CD14-positive monocyte (primary cell): ENCODE measurements around the gene ANTXR2. TPM values are rescaled to one million over a fixed set of nuclear protein-coding genes. Genes with fewer than 3 reads are reported as not detected.

Experiments
- DNase-seq, 3 donors: peaks; one replicate each; pipeline ENCODE4 v3.0.0-alpha.2; 2011 to 2022
- H2AFZ ChIP-seq: 2 replicates; pipeline ENCODE4 v1.6.0; 2012; ENCODE audit warnings: mild to moderate bottlenecking, low read depth, low read length, inconsistent platforms; ENCODE audit not compliant: insufficient read depth, poor library complexity, severe bottlenecking
- H3K27ac ChIP-seq, 2 donors: 1 replicate in 1 of 2; 2 replicates in 1 of 2; pipeline ENCODE4 v1.5.1; 2012 to 2013; ENCODE audit warnings: low read length in 2 of 2, control low read depth in 1 of 2, inconsistent platforms in 1 of 2, low read depth in 1 of 2, mild to moderate bottlenecking in 1 of 2
- H3K27me3 ChIP-seq, 2 donors: one replicate each; pipeline versions ENCODE4 v1.6.0 to v1.6.1; 2011 to 2013; ENCODE audit warnings: low read length in 2 of 2; ENCODE audit not compliant: control insufficient read depth in 2 of 2, insufficient read depth in 2 of 2
- H3K36me3 ChIP-seq, 2 donors: replicated peaks in 1 of 2; 1 replicate in 1 of 2; 2 replicates in 1 of 2; pipeline versions ENCODE4 v1.5.1 to v1.6.1; 2012 to 2013; ENCODE audit warnings: low read length in 2 of 2, control low read depth in 1 of 2, inconsistent platforms in 1 of 2, mild to moderate bottlenecking in 1 of 2; ENCODE audit not compliant: insufficient read depth in 2 of 2, control insufficient read depth in 1 of 2
- H3K4me1 ChIP-seq, 2 donors: 1 replicate in 1 of 2; 2 replicates in 1 of 2; pipeline versions ENCODE4 v1.5.1 to v1.6.1; 2012 to 2013; ENCODE audit warnings: low read length in 2 of 2, control low read depth in 1 of 2, inconsistent platforms in 1 of 2, mild to moderate bottlenecking in 1 of 2, moderate library complexity in 1 of 2; ENCODE audit not compliant: insufficient read depth in 2 of 2, control insufficient read depth in 1 of 2
- H3K4me2 ChIP-seq: replicated peaks from 2 replicates; pipeline ENCODE3; 2012; ENCODE audit warnings: low read length, moderate library complexity, mild to moderate bottlenecking; ENCODE audit not compliant: poor library complexity, severe bottlenecking; ENCODE audit errors: extremely low read depth
- H3K4me3 ChIP-seq, 3 experiments: fragments of 200-600 bp in 1 of 3; sonication (generic) in 1 of 3; replicated peaks in 1 of 3; 1 replicate in 2 of 3; 2 replicates in 1 of 3; pipeline ENCODE4 v1.5.1; 2011 to 2013; ENCODE audit warnings: low read length in 3 of 3, mild to moderate bottlenecking in 3 of 3, control low read depth in 2 of 3, low read depth in 2 of 3, inconsistent platforms in 1 of 3, moderate library complexity in 1 of 3
- H3K79me2 ChIP-seq: 2 replicates; pipeline ENCODE4 v1.6.0; 2012; ENCODE audit warnings: mild to moderate bottlenecking, control low read depth, inconsistent platforms, low read length, moderate library complexity; ENCODE audit not compliant: insufficient read depth
- H3K9ac ChIP-seq: 2 replicates; pipeline ENCODE4 v1.6.0; 2017; ENCODE audit warnings: low read length, mild to moderate bottlenecking; ENCODE audit not compliant: insufficient read depth, poor library complexity, severe bottlenecking
- H3K9me3 ChIP-seq, 2 donors: replicated peaks in 1 of 2; 1 replicate in 1 of 2; 2 replicates in 1 of 2; pipeline versions ENCODE4 v1.5.1 to v1.6.1; 2012 to 2013; ENCODE audit warnings: low read length in 2 of 2, control low read depth in 1 of 2; ENCODE audit not compliant: control insufficient read depth in 1 of 2, insufficient read depth in 1 of 2
- H4K20me1 ChIP-seq: 2 replicates; pipeline ENCODE4 v1.6.0; 2012; ENCODE audit warnings: mild to moderate bottlenecking, low read length, control low read depth, moderate library complexity; ENCODE audit not compliant: insufficient read depth
- H3K27ac Mint-ChIP-seq, 7 donors: one replicate each; pipeline ENCODE4 v1.8.0; 2020; ENCODE audit warnings: mild to moderate bottlenecking in 7 of 7, mixed read lengths in 7 of 7, moderate library complexity in 6 of 7, inconsistent platforms in 2 of 7
- H3K27me3 Mint-ChIP-seq, 3 donors: one replicate each; pipeline ENCODE4 v1.8.0; 2021 to 2022; ENCODE audit warnings: low read depth in 3 of 3, mild to moderate bottlenecking in 3 of 3, mixed read lengths in 3 of 3, moderate library complexity in 3 of 3, inconsistent platforms in 1 of 3
- H3K36me3 Mint-ChIP-seq, 2 donors: one replicate each; pipeline ENCODE4 v1.8.0; 2020; ENCODE audit warnings: mixed read lengths in 2 of 2, inconsistent platforms in 1 of 2, mild to moderate bottlenecking in 1 of 2
- H3K4me1 Mint-ChIP-seq: one replicate; pipeline ENCODE4 v1.8.0; 2020; ENCODE audit warnings: mild to moderate bottlenecking, mixed read lengths
- H3K4me3 Mint-ChIP-seq, 2 donors: one replicate each; pipeline ENCODE4 v1.8.0; 2020; ENCODE audit warnings: mild to moderate bottlenecking in 2 of 2, mixed read lengths in 2 of 2, moderate library complexity in 1 of 2
- H3K9me3 Mint-ChIP-seq, 7 donors: one replicate each; pipeline ENCODE4 v1.8.0; 2020 to 2022; ENCODE audit warnings: mixed read lengths in 7 of 7, mild to moderate bottlenecking in 6 of 7, moderate library complexity in 6 of 7, inconsistent platforms in 2 of 7
- WGBS: methylation state at CpG from one replicate; pipeline ENCODE4 v1.1.5; 2013; ENCODE audit warnings: missing lambda C conversion rate; ENCODE audit not compliant: insufficient coverage; 5-methylcytosine and 5-hydroxymethylcytosine counted together
- intact Hi-C, 2 donors: fragments of 100-400 bp; cut with micrococcal nuclease; formaldehyde crosslinking; loops; one replicate each; pipeline versions ENCODE4 v1.15.0 to v1.15.1; 2023
- polyA plus RNA-seq, 3 donors: library from polyadenylated mRNA; depleted of rRNA in 1 of 3; unstranded in 2 of 3; stranded (reverse) in 1 of 3; fragments of 300-500 nt in 2 of 3; fragments of >200 nt in 1 of 3; fragmentation: Illumina TruSeq in 2 of 3; gene quantifications; 1 replicate in 2 of 3; 2 replicates in 1 of 3; pipeline ENCODE4 v1.2.3, GENCODE V29; 2012 to 2021
- TF ChIP-seq, protein P1 (sequence below): fragments of 200-600 bp; IDR thresholded peaks from one replicate; pipeline ENCODE4 v1.8.0; 2022; ENCODE audit warnings: antibody characterized with exemption, mild to moderate bottlenecking

Gene ANTXR2
- polyA plus RNA-seq, 3 donors, result 15.4 to 69.6 (median 59.2) TPM

DNA sequence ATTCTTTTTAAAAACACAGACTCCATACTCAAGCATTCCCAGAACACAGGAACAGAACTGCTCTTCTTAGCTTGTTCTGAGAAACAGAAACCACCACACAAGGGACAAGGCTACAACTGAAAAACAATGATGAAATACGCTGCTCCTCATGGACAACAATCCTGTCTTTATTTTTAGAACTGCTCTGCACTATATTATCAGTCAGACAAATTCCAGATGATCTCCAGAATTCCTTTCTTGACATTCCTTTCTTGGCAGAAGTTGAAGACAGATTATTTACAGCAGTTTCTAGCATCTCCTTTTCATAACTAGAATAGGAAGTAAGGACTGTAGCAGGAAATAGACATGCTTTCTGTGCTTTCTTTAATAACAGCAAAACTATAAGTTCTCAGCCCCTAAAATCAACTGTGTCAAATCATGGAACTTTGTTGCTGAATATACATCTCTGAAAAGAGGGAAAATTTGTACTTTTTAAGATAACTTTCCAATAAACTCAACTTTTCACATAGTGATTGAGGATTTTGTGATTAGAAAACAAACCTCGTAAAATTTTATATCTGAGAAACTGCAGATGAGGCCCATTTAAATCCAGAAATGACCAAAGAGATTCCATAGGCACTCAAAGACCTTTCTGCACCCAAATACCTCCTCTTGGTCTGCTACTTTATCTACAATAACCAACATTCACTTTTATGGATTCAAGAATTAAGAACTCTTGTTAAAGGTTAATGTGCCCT lies 35.9 kb downstream of the ANTXR2 start:
- peak overlapping the region in 6 of 7 donors; percentile 45 to 85 (median 62) for H3K27ac Mint-ChIP-seq

DNA sequence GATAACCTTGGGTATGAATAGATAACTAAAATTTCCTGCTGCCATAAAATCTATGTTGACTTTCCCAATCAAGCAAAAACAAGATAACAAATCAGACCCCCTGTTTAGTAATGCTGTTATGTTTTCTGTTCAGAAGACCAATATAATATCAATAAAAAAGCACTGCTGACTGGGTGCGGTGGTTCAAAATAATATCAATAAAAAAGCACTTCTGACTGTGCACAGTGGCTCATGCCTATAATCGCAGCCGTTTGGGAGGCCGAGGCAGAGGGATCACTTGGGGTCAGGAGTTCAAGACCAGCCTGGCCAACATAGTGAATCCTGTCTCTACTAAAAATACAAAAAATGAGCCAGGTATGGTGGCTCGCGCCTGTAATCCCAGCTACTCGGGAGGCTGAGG lies 36.7 kb downstream of the ANTXR2 start:
- Histone ChIP-seq H3K4me3 (no peak overlapping the region), H3K36me3 (peaks cover 40 to 66% of the 10 kb centered on the region in 2 donors), H3K9ac (no peak overlapping the region), H3K27ac (peak overlapping the region in 1 of 2 donors; percentile 26), H3K27me3 (no peaks in the 10 kb centered on the region), H3K79me2 (peaks cover 26% of the 10 kb centered on the region), H3K4me2 (no peak overlapping the region), H2AFZ (no peak overlapping the region), H3K4me1 (peaks cover 4 to 12% of the 10 kb centered on the region in 2 donors), H4K20me1 (peaks cover 32% of the 10 kb centered on the region), H3K9me3 (no peaks in the 10 kb centered on the region)
- H3K36me3 Mint-ChIP-seq, result peaks cover 46 to 53% of the 10 kb centered on the region in 2 donors
- no peak for DNase-seq
- no peak overlapping the region for H3K4me3 Mint-ChIP-seq
- no peaks in the 10 kb centered on the region for H3K9me3 Mint-ChIP-seq
- peak overlapping the region in 2 of 7 donors; percentile 15 to 45 for H3K27ac Mint-ChIP-seq
- intact Hi-C loops, result no loop called here
- WGBS, result 100% methylated on average over 6 of the region's 7 CpGs
- TF ChIP-seq, protein P1, sequence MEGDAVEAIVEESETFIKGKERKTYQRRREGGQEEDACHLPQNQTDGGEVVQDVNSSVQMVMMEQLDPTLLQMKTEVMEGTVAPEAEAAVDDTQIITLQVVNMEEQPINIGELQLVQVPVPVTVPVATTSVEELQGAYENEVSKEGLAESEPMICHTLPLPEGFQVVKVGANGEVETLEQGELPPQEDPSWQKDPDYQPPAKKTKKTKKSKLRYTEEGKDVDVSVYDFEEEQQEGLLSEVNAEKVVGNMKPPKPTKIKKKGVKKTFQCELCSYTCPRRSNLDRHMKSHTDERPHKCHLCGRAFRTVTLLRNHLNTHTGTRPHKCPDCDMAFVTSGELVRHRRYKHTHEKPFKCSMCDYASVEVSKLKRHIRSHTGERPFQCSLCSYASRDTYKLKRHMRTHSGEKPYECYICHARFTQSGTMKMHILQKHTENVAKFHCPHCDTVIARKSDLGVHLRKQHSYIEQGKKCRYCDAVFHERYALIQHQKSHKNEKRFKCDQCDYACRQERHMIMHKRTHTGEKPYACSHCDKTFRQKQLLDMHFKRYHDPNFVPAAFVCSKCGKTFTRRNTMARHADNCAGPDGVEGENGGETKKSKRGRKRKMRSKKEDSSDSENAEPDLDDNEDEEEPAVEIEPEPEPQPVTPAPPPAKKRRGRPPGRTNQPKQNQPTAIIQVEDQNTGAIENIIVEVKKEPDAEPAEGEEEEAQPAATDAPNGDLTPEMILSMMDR, result no peak
- peaks cover 15% of the 10 kb centered on the region for H3K4me1 Mint-ChIP-seq
- H3K27me3 Mint-ChIP-seq, result no peaks in the 10 kb centered on the region

More for the DNA sequence above, 35.9 kb downstream of the ANTXR2 start:
- Mint-ChIP-seq H3K4me3 (peak overlapping the region in 1 of 2 donors; percentile 24), H3K4me1 (peaks cover 15% of the 10 kb centered on the region), H3K36me3 (peaks cover 47 to 57% of the 10 kb centered on the region in 2 donors), H3K9me3 (no peaks in the 10 kb centered on the region), H3K27me3 (no peaks in the 10 kb centered on the region)
- DNase-seq, result no peak
- peaks cover 26% of the 10 kb centered on the region for H3K79me2 ChIP-seq
- no peaks in the 10 kb centered on the region for H3K27me3 ChIP-seq
- no peak overlapping the region for H3K9ac ChIP-seq
- H3K4me3 ChIP-seq, result no peak overlapping the region
- peaks cover 39 to 66% of the 10 kb centered on the region in 2 donors for H3K36me3 ChIP-seq
- intact Hi-C loops, result no loop called here
- H3K27ac ChIP-seq, result peak overlapping the region in 1 of 2 donors; percentile 65
- 33% methylated on average over 1 of the region's 2 CpGs for WGBS
- H2AFZ ChIP-seq, result no peak overlapping the region
- H4K20me1 ChIP-seq, result peaks cover 32% of the 10 kb centered on the region
- H3K4me2 ChIP-seq, result no peak overlapping the region
- H3K4me1 ChIP-seq, result peaks cover 4 to 12% of the 10 kb centered on the region in 2 donors
- TF ChIP-seq, protein P1, result no peak
- no peaks in the 10 kb centered on the region for H3K9me3 ChIP-seq
